ENCODE measurements around the gene GCH1.

DNA sequence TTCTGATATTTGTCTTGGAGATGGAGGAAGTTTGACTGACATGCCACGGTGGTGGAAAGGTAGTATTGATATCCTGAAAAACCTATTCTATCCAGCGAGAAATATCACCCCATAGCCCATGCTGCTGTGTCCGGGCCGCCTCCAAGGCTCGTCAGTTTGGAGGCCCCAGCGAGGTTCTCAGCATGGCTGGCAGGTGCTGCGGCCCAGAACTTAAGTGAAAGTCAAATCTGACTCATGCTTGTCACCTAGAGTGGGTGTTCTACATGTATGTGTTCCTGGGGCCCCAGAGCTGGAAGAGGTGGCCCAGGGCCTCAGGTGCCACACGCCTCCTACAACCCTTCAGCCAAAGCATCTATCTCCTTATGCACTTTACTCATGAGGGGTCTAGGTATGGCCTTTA is 92.9 kb downstream of the GCH1 start:
- TF ChIP-seq CTCF (IDR thresholded peaks at IDR 0.05) (no peak), EZH2 (IDR thresholded peaks at IDR 0.05) (no peak)
